Bronchial epithelial cell (primary cell): ENCODE data around the gene RAP1B. TPM values are rescaled to one million over a fixed set of nuclear protein-coding genes. Genes with fewer than 3 reads are reported as not detected.

Experiments
- DNase-seq: peaks from one replicate; pipeline ENCODE4 v3.0.0-alpha.2; 2010; ENCODE audit warnings: low read depth
- FAIRE-seq: peaks from 2 replicates; lab custom pipeline; 2011; peaks lifted over from hg19 to GRCh38; lab: Jason Lieb, UNC
- H3K27me3 ChIP-seq: 2 replicates; pipeline ENCODE4 v1.5.1; 2011; ENCODE audit warnings: low read length; ENCODE audit not compliant: control insufficient read depth, insufficient read depth
- H3K36me3 ChIP-seq: 2 replicates; pipeline ENCODE4 v1.5.1; 2011; ENCODE audit warnings: low read length; ENCODE audit not compliant: control insufficient read depth, insufficient read depth
- H3K4me3 ChIP-seq: 2 replicates; pipeline ENCODE4 v1.5.1; 2011; ENCODE audit warnings: mild to moderate bottlenecking, low read depth, low read length, control low read depth
- CTCF ChIP-seq: IDR thresholded peaks from 2 replicates; pipeline ENCODE4 v1.5.1; 2011; ENCODE audit warnings: mild to moderate bottlenecking, moderate library complexity, low read length, control low read depth, inconsistent platforms; ENCODE audit not compliant: insufficient read depth, severe bottlenecking
- total RNA-seq: library from RNA; depleted of rRNA; stranded (reverse); fragments of >200 nt; gene quantifications from 2 replicates; pipeline ENCODE4 v1.2.1, GENCODE V29; 2014

Gene RAP1B
- total RNA-seq, 1 donor from 2014 or later: 175 TPM

GRCh38 chr12:68581926-68582325 is 28.8 kb upstream of the RAP1B start:
- FAIRE-seq (no peak), DNase-seq (no peak)
- Histone ChIP-seq H3K27me3 (no peaks in the 10 kb centered on the region), H3K36me3 (no peaks in the 10 kb centered on the region), H3K4me3 (no peak overlapping the region)
- no peak for TF ChIP-seq CTCF

GRCh38 chr12:68585966-68586365 is 24.7 kb upstream of the RAP1B start:
- FAIRE-seq (no peak), DNase-seq (no peak)
- Histone ChIP-seq H3K36me3 (no peaks in the 10 kb centered on the region), H3K27me3 (no peaks in the 10 kb centered on the region), H3K4me3 (no peak overlapping the region)
- no peak for TF ChIP-seq CTCF

- TF ChIP-seq CTCF: no peak
- DNase-seq: no peak
- FAIRE-seq: peak; percentile 28
- no peaks in the 10 kb centered on the region for H3K36me3 ChIP-seq
- H3K4me3 ChIP-seq: no peak overlapping the region
- no peaks in the 10 kb centered on the region for H3K27me3 ChIP-seq
Observed at GRCh38 chr12:68587448-68587873, 23.2 kb upstream of the RAP1B start.

- H3K27me3 ChIP-seq: no peaks in the 10 kb centered on the region
- DNase-seq (no peak), FAIRE-seq (no peak)
- TF ChIP-seq CTCF: no peak
- no peak overlapping the region for H3K4me3 ChIP-seq
- no peaks in the 10 kb centered on the region for H3K36me3 ChIP-seq
Observed at GRCh38 chr12:68589194-68589593, 21.5 kb upstream of the RAP1B start.

GRCh38 chr12:68591734-68592418 is 18.8 kb upstream of the RAP1B start:
- no peaks in the 10 kb centered on the region for H3K27me3 ChIP-seq
- no peaks in the 10 kb centered on the region for H3K36me3 ChIP-seq
- TF ChIP-seq CTCF: no peak
- H3K4me3 ChIP-seq: no peak overlapping the region
- FAIRE-seq (no peak), DNase-seq (no peak)

GRCh38 chr12:68595241-68595640 is 15.5 kb upstream of the RAP1B start:
- no peak for FAIRE-seq
- no peak for DNase-seq
- Histone ChIP-seq H3K4me3 (no peak overlapping the region), H3K36me3 (no peaks in the 10 kb centered on the region), H3K27me3 (no peaks in the 10 kb centered on the region)
- no peak for TF ChIP-seq CTCF
